ENCODE data around the gene ARL17B.
"Not testable (repeated sequence)": the region's sequence is repeated elsewhere in the genome, so short reads cannot be mapped to it uniquely, and the experiment has no call there.

- TF ChIP-seq CTCF, POLR2A (IDR thresholded peaks at IDR 0.05): not testable (repeated sequence)
Measured at GRCh38 chr17:46287587-46287986, 74.0 kb downstream of the ARL17B start.

Data from heart left ventricle (tissue), 13 donors.